LNCAP (cell line): ENCODE results near the gene NAGA.

Experiments used
- TF ChIP-seq, protein P1 (sequence below): fragments of 450-650 bp; IDR thresholded peaks from 2 replicates; pipeline ENCODE4 v1.5.1; 2017; ENCODE audit warnings: mild to moderate bottlenecking

NAGA gene

DNA sequence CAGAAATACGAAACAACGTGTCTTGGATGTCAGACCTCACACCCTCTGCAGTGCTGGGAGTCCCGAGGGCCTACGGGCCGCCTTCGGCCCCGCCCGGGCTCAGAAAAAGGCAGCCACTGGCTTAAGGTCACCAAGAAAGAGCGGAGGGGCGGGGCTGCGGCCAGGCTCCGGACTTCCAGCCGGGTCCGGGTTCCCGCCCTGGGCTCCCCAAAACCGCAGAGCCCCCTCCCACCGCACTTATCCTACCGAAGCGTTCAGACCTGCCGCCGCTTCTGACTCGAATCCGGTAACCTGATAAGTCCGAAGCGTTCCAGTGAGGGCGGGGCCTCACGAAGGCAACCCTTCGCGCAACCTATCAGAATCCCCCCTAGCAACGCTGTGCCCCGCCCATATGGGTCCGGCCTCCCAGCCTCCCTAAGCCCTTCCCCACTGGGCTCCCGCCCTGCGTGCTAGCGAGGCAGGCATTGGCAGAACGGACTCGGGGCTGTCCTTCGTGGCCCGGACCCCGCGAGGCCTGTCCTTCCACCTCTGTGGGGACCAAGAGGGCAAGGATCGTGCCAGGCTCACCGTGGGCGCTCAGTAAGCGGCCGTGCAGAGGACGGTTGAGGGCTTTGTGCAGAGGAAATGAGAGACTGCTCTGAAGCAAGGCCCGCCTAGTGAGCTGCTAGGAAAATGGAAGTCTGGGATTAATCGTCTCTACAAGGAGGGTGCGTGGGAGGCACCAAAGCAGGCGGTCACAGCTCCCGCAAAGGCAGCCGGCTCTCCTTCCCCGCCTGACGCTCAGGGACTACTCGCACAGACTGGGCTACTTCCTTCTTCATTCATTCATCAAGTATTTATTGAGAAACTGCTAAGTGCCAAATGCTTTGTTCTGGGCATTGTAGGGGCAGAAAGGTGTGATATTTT is at the start of gene NAGA:
NAGA (minus strand) TSS at position 296 of the 906 bp plus-strand sequence. CDS start 515 bp downstream, outside the sequence.
- TF ChIP-seq, protein P1, sequence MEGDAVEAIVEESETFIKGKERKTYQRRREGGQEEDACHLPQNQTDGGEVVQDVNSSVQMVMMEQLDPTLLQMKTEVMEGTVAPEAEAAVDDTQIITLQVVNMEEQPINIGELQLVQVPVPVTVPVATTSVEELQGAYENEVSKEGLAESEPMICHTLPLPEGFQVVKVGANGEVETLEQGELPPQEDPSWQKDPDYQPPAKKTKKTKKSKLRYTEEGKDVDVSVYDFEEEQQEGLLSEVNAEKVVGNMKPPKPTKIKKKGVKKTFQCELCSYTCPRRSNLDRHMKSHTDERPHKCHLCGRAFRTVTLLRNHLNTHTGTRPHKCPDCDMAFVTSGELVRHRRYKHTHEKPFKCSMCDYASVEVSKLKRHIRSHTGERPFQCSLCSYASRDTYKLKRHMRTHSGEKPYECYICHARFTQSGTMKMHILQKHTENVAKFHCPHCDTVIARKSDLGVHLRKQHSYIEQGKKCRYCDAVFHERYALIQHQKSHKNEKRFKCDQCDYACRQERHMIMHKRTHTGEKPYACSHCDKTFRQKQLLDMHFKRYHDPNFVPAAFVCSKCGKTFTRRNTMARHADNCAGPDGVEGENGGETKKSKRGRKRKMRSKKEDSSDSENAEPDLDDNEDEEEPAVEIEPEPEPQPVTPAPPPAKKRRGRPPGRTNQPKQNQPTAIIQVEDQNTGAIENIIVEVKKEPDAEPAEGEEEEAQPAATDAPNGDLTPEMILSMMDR = no peak

GRCh38 chr22:42116848-42117424 is 46.3 kb upstream of the NAGA start:
- TF ChIP-seq, protein P1 = no peak

DNA sequence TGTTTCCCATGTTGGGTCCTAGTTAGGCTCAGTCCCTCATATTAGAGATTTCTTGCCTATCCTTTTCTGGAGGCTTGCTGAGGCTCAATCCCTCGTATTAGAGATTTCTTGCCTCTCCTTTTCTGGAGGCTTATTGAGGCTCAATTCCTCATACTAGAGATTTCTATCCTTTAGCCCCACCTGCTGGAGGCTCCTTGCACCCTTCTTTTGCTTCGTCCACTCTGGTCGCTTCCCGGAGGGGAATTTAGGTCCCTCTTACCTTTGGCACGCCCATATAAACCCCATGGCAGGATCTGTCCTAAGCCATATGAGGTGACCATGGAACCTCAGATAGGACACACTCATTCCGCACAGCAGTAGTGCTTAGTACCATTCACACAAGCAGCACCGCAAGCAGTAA is 44.1 kb upstream of the NAGA start:
- TF ChIP-seq, protein P1 = peak; percentile 7; the same call in 1 of the 2 replicates

GRCh38 chr22:42111798-42112197 is 41.2 kb upstream of the NAGA start:
- TF ChIP-seq, protein P1 = no peak

- TF ChIP-seq, protein P1 = no peak
These were observed 38.2 kb upstream of the NAGA start for GRCh38 chr22:42108848-42109247.

GRCh38 chr22:42101199-42101598 is 30.6 kb upstream of the NAGA start:
- TF ChIP-seq, protein P1 = no peak

DNA sequence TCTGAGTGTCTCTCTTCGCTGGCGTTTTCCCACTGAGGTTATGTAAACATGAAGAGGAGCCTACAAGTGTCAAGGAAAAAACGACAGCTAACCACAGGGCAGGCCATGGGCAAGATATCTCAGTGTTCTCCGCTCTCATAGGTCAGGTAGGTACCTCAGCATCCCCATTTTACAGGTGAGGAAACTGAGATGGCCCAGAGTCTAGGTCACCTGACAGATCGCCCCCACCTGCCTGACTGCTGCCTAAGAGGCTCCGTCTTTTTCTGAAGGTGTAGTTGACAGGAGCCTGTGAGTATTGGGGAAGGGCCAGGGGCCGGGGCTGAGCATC is 20.8 kb upstream of the NAGA start:
- TF ChIP-seq, protein P1 = no peak
